Lung (tissue), 12 donors: ENCODE data around the gene CDR2. TPM values are rescaled to one million over a fixed set of nuclear protein-coding genes. Genes with fewer than 3 reads are reported as not detected.

Source experiments
- ATAC-seq: fragments of 200-7000 bp; cut with Tn5 transposase; one replicate; pipeline ENCODE4 v1.9.1; 2020; ENCODE audit warnings: moderate number of reproducible peaks; ENCODE audit not compliant: insufficient read depth, low FRiP score
- DNase-seq, 3 donors: peaks; one replicate each; pipeline ENCODE4 v3.0.0-alpha.2; 2013 to 2017
- H3K27ac ChIP-seq, 2 donors: one replicate each; pipeline ENCODE4 v1.5.1; 2013; ENCODE audit warnings: mild to moderate bottlenecking in 2 of 2, moderate library complexity in 2 of 2, control low read depth in 1 of 2, inconsistent platforms in 1 of 2, low read depth in 1 of 2, low read length in 1 of 2
- H3K27me3 ChIP-seq, 3 donors: one replicate each; pipeline ENCODE4 v1.5.1; 2013; ENCODE audit warnings: low read length in 2 of 3; ENCODE audit not compliant: control insufficient read depth in 3 of 3, insufficient read depth in 3 of 3
- H3K36me3 ChIP-seq, 4 donors: one replicate each; pipeline ENCODE4 v1.5.1; 2013; ENCODE audit warnings: low read length in 4 of 4, mild to moderate bottlenecking in 1 of 4, moderate library complexity in 1 of 4; ENCODE audit not compliant: control insufficient read depth in 4 of 4, insufficient read depth in 4 of 4
- H3K4me1 ChIP-seq, 5 donors: one replicate each; pipeline ENCODE4 v1.5.1; 2013; ENCODE audit warnings: low read length in 5 of 5, mild to moderate bottlenecking in 2 of 5, moderate library complexity in 1 of 5; ENCODE audit not compliant: control insufficient read depth in 5 of 5, insufficient read depth in 5 of 5
- H3K4me3 ChIP-seq: one replicate; pipeline ENCODE4 v1.5.1; 2013; ENCODE audit warnings: mild to moderate bottlenecking, control low read depth, moderate library complexity
- H3K9ac ChIP-seq, 2 donors: one replicate each; pipeline ENCODE4 v1.5.1; 2013; ENCODE audit warnings: low read length in 2 of 2, control low read depth in 1 of 2; ENCODE audit not compliant: insufficient read depth in 1 of 2
- H3K9me3 ChIP-seq, 4 donors: one replicate each; pipeline ENCODE4 v1.5.1; 2013; ENCODE audit warnings: low read length in 3 of 4, mild to moderate bottlenecking in 1 of 4, moderate library complexity in 1 of 4; ENCODE audit not compliant: control insufficient read depth in 4 of 4, insufficient read depth in 3 of 4
- WGBS, 2 donors: extraction: QIAGEN DNeasy Blood & Tissue Kit; methylation state at CpG; one replicate each; pipeline ENCODE4 v1.1.7; 2013; 5-methylcytosine and 5-hydroxymethylcytosine counted together
- polyA plus RNA-seq, 2 donors: library from polyadenylated mRNA; stranded (reverse); fragments of 200-250 nt; gene quantifications; one replicate each; pipeline ENCODE4 v1.2.1, GENCODE V29; 2013
- total RNA-seq, 2 donors: library from RNA; depleted of rRNA in 1 of 2; stranded (reverse); fragments of >200 nt in 1 of 2; gene quantifications; one replicate each; pipeline ENCODE4 v1.2.1, GENCODE V29; 2014 to 2021
- TF ChIP-seq, protein P1 (sequence below): IDR thresholded peaks from 2 replicates; pipeline ENCODE4 v1.5.1; 2012; ENCODE audit warnings: mild to moderate bottlenecking; ENCODE audit errors: control extremely low read depth, extremely low read depth
- donor health status: control.
- donor health status: control.
- donor health status: Bipolar disorder and iron deficiency.
- donor health status: healthy.
- donor health status: DM: yes; HTN: yes; CAD: no.

CDR2 gene
- total and polyA plus RNA-seq, 4 donors, result 11.3 to 27.0 (median 14.0) TPM

DNA sequence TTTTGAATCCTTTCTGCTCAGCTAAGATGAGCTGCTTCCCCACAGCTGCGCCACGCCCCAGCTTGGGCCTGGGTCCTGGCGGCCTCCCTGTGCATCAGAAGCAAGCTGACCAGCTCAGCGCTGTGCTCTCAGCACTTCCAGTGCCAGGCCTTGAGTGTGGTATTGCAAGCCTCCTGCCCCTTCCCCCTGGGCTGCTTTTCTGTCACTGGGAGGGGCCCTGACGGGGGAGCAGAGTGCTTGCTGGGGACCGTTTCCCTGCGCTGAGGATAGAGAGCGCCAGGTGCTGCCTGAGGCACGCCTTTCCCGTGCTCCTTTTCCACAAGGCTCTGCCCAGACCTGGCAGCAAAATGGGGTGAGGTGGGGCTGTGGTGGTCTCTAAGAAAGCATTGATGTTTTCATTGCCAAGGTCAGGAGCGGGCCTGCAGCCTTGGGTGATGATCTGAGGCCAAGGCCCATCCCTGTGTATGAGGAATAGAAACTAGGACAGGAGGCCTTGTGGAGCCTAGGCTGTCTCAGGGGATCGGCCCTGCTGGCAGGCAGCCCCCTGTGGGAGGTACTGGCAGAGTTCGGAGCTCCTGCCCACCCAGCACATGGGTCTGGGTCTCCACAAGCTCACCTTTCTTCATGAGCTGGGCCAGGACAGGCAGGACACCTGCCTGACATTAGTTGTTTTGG is 47.5 kb downstream of the CDR2 start:
- H3K4me3 ChIP-seq, result no peak overlapping the region
- no peaks in the 10 kb centered on the region for H3K9me3 ChIP-seq
- H3K4me1 ChIP-seq, result no peaks in the 10 kb centered on the region
- DNase-seq, result no peak
- H3K27ac ChIP-seq, result no peak overlapping the region
- WGBS, 2 donors, result 94 to 96% methylated on average over 13 of the region's 13 CpGs
- no peaks in the 10 kb centered on the region for H3K27me3 ChIP-seq
- H3K36me3 ChIP-seq, result peaks cover 11 to 68% (median 18%) of the 10 kb centered on the region in 4 donors
- ATAC-seq, result no peak
- TF ChIP-seq, protein P1, sequence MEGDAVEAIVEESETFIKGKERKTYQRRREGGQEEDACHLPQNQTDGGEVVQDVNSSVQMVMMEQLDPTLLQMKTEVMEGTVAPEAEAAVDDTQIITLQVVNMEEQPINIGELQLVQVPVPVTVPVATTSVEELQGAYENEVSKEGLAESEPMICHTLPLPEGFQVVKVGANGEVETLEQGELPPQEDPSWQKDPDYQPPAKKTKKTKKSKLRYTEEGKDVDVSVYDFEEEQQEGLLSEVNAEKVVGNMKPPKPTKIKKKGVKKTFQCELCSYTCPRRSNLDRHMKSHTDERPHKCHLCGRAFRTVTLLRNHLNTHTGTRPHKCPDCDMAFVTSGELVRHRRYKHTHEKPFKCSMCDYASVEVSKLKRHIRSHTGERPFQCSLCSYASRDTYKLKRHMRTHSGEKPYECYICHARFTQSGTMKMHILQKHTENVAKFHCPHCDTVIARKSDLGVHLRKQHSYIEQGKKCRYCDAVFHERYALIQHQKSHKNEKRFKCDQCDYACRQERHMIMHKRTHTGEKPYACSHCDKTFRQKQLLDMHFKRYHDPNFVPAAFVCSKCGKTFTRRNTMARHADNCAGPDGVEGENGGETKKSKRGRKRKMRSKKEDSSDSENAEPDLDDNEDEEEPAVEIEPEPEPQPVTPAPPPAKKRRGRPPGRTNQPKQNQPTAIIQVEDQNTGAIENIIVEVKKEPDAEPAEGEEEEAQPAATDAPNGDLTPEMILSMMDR, result no peak
- H3K9ac ChIP-seq, result no peak overlapping the region

DNA sequence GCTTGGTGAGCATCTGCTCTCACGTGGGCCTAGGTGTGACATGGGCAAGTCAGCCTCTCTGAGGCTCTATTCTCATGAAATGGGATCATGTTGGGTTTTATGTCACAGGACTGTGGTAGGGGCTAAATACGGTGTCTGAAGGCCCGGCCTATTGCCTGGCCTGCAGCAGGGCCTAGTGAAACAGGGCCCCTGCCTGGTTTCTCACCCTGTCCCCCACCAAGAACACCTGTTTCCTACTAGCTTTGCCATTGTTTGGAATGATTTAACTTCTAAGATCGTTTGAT is 48.1 kb downstream of the CDR2 start:
- Histone ChIP-seq H3K27me3 (no peaks in the 10 kb centered on the region), H3K4me1 (no peaks in the 10 kb centered on the region), H3K27ac (no peak overlapping the region), H3K9ac (no peak overlapping the region), H3K4me3 (no peak overlapping the region), H3K36me3 (peaks cover 9 to 70% (median 20%) of the 10 kb centered on the region in 4 donors), H3K9me3 (no peaks in the 10 kb centered on the region)
- DNase-seq, result no peak
- WGBS, 2 donors, result 86 to 94% methylated on average over 4 of the region's 4 CpGs
- no peak for ATAC-seq
- TF ChIP-seq, protein P1, result no peak

DNA sequence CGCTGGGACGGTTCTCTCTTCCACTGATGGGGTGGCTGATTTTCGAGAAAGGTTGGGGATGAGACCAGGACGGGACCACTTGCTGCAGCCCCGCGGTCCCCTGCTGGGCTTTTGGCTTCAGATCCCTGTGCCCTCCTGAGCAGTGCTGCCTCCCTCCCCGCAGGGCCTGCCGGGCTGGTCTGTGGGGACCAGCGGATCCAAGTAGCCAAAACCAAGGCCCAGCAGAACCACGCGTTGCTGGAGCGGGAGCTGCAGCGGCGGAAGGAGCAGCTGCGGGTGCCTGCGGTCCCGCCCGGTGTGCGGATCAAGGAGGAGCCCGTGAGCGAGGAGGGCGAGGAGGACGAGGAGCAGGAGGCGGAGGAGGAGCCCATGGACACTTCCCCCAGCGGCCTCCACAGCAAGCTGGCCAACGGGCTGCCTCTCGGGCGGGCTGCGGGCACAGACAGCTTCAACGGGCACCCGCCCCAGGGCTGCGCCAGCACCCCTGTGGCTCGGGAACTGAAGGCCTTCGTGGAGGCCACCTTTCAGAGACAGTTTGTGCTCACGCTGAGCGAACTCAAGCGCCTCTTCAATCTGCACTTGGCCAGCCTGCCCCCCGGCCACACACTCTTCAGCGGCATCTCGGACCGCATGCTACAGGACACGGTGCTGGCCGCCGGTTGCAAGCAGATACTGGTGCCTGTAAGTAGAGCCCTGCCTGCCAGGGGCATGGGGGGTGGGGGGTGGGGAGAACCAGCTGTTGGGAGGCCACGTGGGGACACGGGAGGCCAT is 48.6 kb downstream of the CDR2 start:
- H3K36me3 ChIP-seq, result peaks cover 11 to 70% (median 22%) of the 10 kb centered on the region in 4 donors

More for the DNA sequence above, 48.6 kb downstream of the CDR2 start:
- Histone ChIP-seq H3K27ac (no peak overlapping the region), H3K4me1 (no peaks in the 10 kb centered on the region), H3K9me3 (no peaks in the 10 kb centered on the region), H3K27me3 (no peaks in the 10 kb centered on the region), H3K4me3 (no peak overlapping the region), H3K9ac (no peak overlapping the region)
- DNase-seq, result no peak
- no peak for ATAC-seq
- TF ChIP-seq, protein P1, result no peak
- 96% methylated on average over 44 to 46 of the region's 46 CpGs for WGBS, 2 donors
